ENCODE measurements around the gene RPS27A.

DNA sequence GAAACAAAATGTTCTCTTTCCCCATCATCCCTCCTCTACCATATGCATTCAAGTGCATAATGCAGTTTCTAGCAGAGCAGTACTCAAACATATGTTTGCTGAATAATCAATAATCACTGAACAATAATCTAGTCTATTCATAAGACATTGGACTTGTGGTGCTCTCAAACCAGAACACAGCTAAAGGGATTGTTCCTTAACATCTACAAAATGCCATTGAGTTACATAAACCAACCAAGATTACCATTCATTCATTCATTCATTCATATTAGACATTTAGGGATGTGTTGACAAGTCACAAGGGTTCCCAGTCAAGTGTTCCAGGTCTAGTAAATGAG lies 4.3 kb upstream of the RPS27A start:
- no peak for TF ChIP-seq POLR2A (IDR thresholded peaks at IDR 0.05)
- TF ChIP-seq, protein P1, sequence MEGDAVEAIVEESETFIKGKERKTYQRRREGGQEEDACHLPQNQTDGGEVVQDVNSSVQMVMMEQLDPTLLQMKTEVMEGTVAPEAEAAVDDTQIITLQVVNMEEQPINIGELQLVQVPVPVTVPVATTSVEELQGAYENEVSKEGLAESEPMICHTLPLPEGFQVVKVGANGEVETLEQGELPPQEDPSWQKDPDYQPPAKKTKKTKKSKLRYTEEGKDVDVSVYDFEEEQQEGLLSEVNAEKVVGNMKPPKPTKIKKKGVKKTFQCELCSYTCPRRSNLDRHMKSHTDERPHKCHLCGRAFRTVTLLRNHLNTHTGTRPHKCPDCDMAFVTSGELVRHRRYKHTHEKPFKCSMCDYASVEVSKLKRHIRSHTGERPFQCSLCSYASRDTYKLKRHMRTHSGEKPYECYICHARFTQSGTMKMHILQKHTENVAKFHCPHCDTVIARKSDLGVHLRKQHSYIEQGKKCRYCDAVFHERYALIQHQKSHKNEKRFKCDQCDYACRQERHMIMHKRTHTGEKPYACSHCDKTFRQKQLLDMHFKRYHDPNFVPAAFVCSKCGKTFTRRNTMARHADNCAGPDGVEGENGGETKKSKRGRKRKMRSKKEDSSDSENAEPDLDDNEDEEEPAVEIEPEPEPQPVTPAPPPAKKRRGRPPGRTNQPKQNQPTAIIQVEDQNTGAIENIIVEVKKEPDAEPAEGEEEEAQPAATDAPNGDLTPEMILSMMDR (IDR thresholded peaks at IDR 0.05): no peak
